HepG2 (cell line): ENCODE data around the gene CLEC6A.
"Not testable (repeated sequence)": the region's sequence is repeated elsewhere in the genome, so short reads cannot be mapped to it uniquely, and the experiment has no call there.

Source experiments
- CTCF ChIP-seq: sonication (generic); formaldehyde crosslinking; IDR thresholded peaks from 2 replicates; pipeline ENCODE4 v1.5.0; 2020; ENCODE audit warnings: mild to moderate bottlenecking, missing genetic modification reagents, moderate library complexity
- MZF1 ChIP-seq: sonication (generic); formaldehyde crosslinking; IDR thresholded peaks from 2 replicates; pipeline ENCODE4 v1.8.1; 2023; ENCODE audit warnings: mild to moderate bottlenecking, missing genetic modification reagents, borderline replicate concordance
- SP2 ChIP-seq: sonication (generic); formaldehyde crosslinking; IDR thresholded peaks from 2 replicates; pipeline ENCODE4 v1.5.1; 2020; ENCODE audit warnings: mild to moderate bottlenecking, missing genetic modification reagents
- ZBTB33 ChIP-seq: sonication (generic); formaldehyde crosslinking; IDR thresholded peaks from 2 replicates; pipeline ENCODE4 v1.4.0; 2020; ENCODE audit warnings: missing genetic modification reagents
- ZNF121 ChIP-seq: sonication (generic); formaldehyde crosslinking; IDR thresholded peaks from 2 replicates; pipeline ENCODE4 v1.5.0; 2020; ENCODE audit warnings: mild to moderate bottlenecking, missing genetic modification reagents
- ZNF576 ChIP-seq: sonication (generic); formaldehyde crosslinking; IDR thresholded peaks from 2 replicates; pipeline ENCODE4 v1.4.0; 2020; ENCODE audit warnings: mild to moderate bottlenecking, missing genetic modification reagents

GRCh38 chr12:8444536-8445278, 11.1 kb upstream of the CLEC6A start:
- TF ChIP-seq ZNF121 (CRISPR knock-in tag); CTCF; ZNF576 (CRISPR knock-in tag); SP2 (CRISPR knock-in tag); ZBTB33; MZF1 (CRISPR knock-in tag): not testable (repeated sequence)
